SK-N-SH treated with all-trans-retinoic acid at 6 μM for 48 hours (cell line): ENCODE results near the gene ADAM8.

Experiments used
- ARNTL ChIP-seq: fragments of 450-650 bp; formaldehyde crosslinking; IDR thresholded peaks from 2 replicates; pipeline ENCODE4 v1.5.0; 2020; ENCODE audit warnings: low read depth, mild to moderate bottlenecking, moderate library complexity, borderline replicate concordance
- BACH2 ChIP-seq: fragments of 250-450 bp; sonication (Bioruptor Pico); IDR thresholded peaks from 2 replicates; pipeline ENCODE4 v1.9.0; 2021; ENCODE audit warnings: mild to moderate bottlenecking, borderline replicate concordance
- CREB5 ChIP-seq: fragments of 250-450 bp; sonication (Bioruptor Pico); IDR thresholded peaks from 2 replicates; pipeline ENCODE4 v1.5.1; 2020; ENCODE audit warnings: low read depth, mild to moderate bottlenecking, moderate library complexity
- ESRRG ChIP-seq: fragments of 250-450 bp; sonication (Bioruptor Pico); IDR thresholded peaks from 2 replicates; pipeline ENCODE4 v1.6.1; 2021; ENCODE audit warnings: mild to moderate bottlenecking
- GLIS3 ChIP-seq: fragments of 250-450 bp; sonication (Bioruptor Pico); IDR thresholded peaks from 2 replicates; pipeline ENCODE4 v1.5.0; 2020; ENCODE audit warnings: mild to moderate bottlenecking, moderate library complexity
- ISL1 ChIP-seq: fragments of 250-450 bp; sonication (Bioruptor Pico); IDR thresholded peaks from 2 replicates; pipeline ENCODE4 v2.1.2; 2022; ENCODE audit warnings: mild to moderate bottlenecking, moderate library complexity
- PPARA ChIP-seq: fragments of 250-450 bp; sonication (Bioruptor Pico); IDR thresholded peaks from 2 replicates; pipeline ENCODE4 v1.5.0; 2020; ENCODE audit warnings: mild to moderate bottlenecking, borderline replicate concordance
- TCF4 ChIP-seq: fragments of 250-450 bp; sonication (Bioruptor Pico); IDR thresholded peaks from 2 replicates; pipeline ENCODE4 v1.8.0; 2021; ENCODE audit warnings: mild to moderate bottlenecking, moderate library complexity, borderline replicate concordance
- ZFP3 ChIP-seq: fragments of 250-450 bp; sonication (Bioruptor Pico); IDR thresholded peaks from 2 replicates; pipeline ENCODE4 v1.5.0; 2020; ENCODE audit warnings: mild to moderate bottlenecking, moderate library complexity
- ZNF565 ChIP-seq: fragments of 450-650 bp; formaldehyde crosslinking; conservative IDR thresholded peaks from 2 replicates; pipeline ENCODE4 v1.5.0; 2020; ENCODE audit warnings: low read depth, mild to moderate bottlenecking, moderate library complexity
- ZNF8 ChIP-seq: fragments of 450-650 bp; formaldehyde crosslinking; IDR thresholded peaks from 2 replicates; pipeline ENCODE4 v1.5.0; 2020; ENCODE audit warnings: mild to moderate bottlenecking, moderate library complexity
- TF ChIP-seq, protein P1 (sequence below): fragments of 250-450 bp; sonication (Bioruptor Pico); IDR thresholded peaks from 2 replicates; pipeline ENCODE4 v1.8.0; 2021; ENCODE audit warnings: low read depth, mild to moderate bottlenecking, moderate library complexity, borderline replicate concordance

DNA sequence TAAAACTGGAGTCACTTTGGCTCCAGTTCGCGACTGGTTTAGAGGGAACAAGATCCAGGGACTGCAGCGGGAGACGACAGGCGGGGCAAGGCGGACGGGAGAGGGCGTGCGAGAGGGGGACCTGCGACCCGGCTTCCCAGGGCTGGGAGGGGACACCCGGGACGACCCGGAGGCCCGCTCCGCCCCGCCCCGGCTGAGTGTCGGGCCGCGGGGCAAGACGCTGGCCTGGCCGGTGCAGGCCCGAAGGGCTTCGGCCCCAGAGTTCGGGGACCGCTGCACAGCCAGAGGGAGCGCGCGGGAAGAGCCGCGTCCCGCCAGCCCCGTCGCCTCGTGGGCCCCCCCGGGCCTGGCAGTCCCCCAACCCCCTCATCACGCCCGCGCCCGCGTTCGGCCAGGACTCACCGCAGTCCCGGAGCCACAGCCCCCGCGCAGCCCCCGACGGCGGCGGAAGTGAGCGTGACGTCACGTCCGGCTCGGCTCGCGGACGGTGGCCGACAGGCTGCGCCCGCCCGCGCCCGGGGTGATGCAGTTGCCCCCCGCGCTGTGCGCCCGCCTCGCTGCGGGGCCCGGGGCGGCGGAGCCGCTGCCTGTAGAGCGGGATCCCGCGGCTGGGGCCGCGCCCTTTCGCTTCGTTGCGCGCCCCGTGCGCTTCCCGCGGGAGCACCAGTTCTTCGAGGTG lies 31.9 kb upstream of the ADAM8 start, which contains the start of the genes TUBGCP2 and ZNF511:
- TF ChIP-seq ISL1 (CRISPR knock-in tag) = no peak
- TF ChIP-seq ZNF8 = no peak
- TF ChIP-seq GLIS3 = no peak
- no peak for TF ChIP-seq ESRRG
- no peak for TF ChIP-seq CREB5 (CRISPR knock-in tag)
- no peak for TF ChIP-seq ZFP3 (CRISPR knock-in tag)
- no peak for TF ChIP-seq ARNTL (CRISPR knock-in tag)
- TF ChIP-seq ZNF565 (CRISPR knock-in tag) = no peak
- no peak for TF ChIP-seq PPARA
- TF ChIP-seq, protein P1, sequence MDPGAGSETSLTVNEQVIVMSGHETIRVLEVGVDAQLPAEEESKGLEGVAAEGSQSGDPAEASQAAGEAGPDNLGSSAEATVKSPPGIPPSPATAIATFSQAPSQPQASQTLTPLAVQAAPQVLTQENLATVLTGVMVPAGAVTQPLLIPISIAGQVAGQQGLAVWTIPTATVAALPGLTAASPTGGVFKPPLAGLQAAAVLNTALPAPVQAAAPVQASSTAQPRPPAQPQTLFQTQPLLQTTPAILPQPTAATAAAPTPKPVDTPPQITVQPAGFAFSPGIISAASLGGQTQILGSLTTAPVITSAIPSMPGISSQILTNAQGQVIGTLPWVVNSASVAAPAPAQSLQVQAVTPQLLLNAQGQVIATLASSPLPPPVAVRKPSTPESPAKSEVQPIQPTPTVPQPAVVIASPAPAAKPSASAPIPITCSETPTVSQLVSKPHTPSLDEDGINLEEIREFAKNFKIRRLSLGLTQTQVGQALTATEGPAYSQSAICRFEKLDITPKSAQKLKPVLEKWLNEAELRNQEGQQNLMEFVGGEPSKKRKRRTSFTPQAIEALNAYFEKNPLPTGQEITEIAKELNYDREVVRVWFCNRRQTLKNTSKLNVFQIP = no peak
- no peak for TF ChIP-seq TCF4 (CRISPR knock-in tag)
- no peak for TF ChIP-seq BACH2 (CRISPR knock-in tag)
